Gastroesophageal sphincter (tissue), 3 donors: ENCODE measurements around the gene KRTAP10-8.

ENCODE experiments used
- EP300 ChIP-seq: sonication (generic); formaldehyde crosslinking; IDR thresholded peaks from one replicate; pipeline ENCODE4 v1.6.1; 2017; ENCODE audit warnings: antibody characterized with exemption, mild to moderate bottlenecking
- POLR2AphosphoS5 ChIP-seq: sonication (generic); formaldehyde crosslinking; IDR thresholded peaks from one replicate; pipeline ENCODE4 v1.6.1; 2017; ENCODE audit warnings: antibody characterized with exemption
- TF ChIP-seq, protein P1 (sequence below), 4 experiments: fragments of 200-600 bp in 2 of 4; fragments of 450-650 bp in 2 of 4; sonication (generic) in 1 of 4; IDR thresholded peaks; one replicate each; pipeline ENCODE4 v1.5.1; 2017 to 2019; ENCODE audit warnings: antibody characterized with exemption in 4 of 4, mild to moderate bottlenecking in 2 of 4, moderate library complexity in 2 of 4

DNA sequence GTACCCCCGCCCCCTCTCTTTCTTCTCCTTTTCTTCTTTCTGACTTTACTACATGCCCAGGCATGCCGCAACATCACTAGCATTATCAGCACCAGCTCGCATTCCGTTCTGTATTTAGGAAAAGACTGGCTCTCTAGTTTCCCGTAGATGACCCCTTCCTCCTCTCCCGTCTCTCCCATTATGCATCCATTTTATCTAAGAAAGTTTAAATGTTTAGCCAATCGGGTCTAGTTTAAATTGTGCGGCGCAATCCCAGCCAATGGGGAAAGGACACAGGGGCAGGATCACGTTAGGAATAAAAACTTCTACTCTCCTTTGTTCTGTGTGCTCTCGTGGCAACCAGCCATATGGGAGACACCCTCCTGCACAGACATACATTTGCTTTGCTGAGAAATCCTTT is 13.8 kb upstream of the KRTAP10-8 start:
- TF ChIP-seq, protein P1, sequence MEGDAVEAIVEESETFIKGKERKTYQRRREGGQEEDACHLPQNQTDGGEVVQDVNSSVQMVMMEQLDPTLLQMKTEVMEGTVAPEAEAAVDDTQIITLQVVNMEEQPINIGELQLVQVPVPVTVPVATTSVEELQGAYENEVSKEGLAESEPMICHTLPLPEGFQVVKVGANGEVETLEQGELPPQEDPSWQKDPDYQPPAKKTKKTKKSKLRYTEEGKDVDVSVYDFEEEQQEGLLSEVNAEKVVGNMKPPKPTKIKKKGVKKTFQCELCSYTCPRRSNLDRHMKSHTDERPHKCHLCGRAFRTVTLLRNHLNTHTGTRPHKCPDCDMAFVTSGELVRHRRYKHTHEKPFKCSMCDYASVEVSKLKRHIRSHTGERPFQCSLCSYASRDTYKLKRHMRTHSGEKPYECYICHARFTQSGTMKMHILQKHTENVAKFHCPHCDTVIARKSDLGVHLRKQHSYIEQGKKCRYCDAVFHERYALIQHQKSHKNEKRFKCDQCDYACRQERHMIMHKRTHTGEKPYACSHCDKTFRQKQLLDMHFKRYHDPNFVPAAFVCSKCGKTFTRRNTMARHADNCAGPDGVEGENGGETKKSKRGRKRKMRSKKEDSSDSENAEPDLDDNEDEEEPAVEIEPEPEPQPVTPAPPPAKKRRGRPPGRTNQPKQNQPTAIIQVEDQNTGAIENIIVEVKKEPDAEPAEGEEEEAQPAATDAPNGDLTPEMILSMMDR (IDR thresholded peaks at IDR 0.05): no peak
- no peak for TF ChIP-seq EP300
- no peak for TF ChIP-seq POLR2AphosphoS5
